H1 (cell line): ENCODE measurements around the gene KEL. TPM values are rescaled to one million over a fixed set of nuclear protein-coding genes. Genes with fewer than 3 reads are reported as not detected.
"Not testable (repeated sequence)": the region's sequence is repeated elsewhere in the genome, so short reads cannot be mapped to it uniquely, and the experiment has no call there.

Source experiments
- CTCF ChIA-PET: fragments of 300-600 bp; sonication (Branson Sonifier 250); formaldehyde crosslinking; loops from one replicate; lab custom pipeline; 2021; ENCODE audit not compliant: partially characterized antibody; lab: Charles Lee
- POLR2A ChIA-PET: fragments of 300-600 bp; sonication (Branson Sonifier 250); formaldehyde crosslinking; loops from one replicate; lab custom pipeline; 2021; ENCODE audit warnings: inconsistent platforms; ENCODE audit not compliant: partially characterized antibody; lab: Charles Lee
- DNase-seq, 2 experiments: peaks; one replicate each; pipeline versions ENCODE4 v3.0.0 to v3.0.0-alpha.2; 2010 to 2022; ENCODE audit warnings: low spot score in 2 of 2, low read depth in 1 of 2, mixed read lengths in 1 of 2
- FAIRE-seq: peaks from 2 replicates; lab custom pipeline; 2011; peaks lifted over from hg19 to GRCh38; lab: Jason Lieb, UNC
- H2AFZ ChIP-seq: 2 replicates; pipeline ENCODE4 v1.8.1; 2012; ENCODE audit warnings: low read length, inconsistent platforms
- H2AK5ac ChIP-seq: 2 replicates; pipeline ENCODE4 v1.6.1; 2013; ENCODE audit warnings: low read depth, low read length
- H2BK120ac ChIP-seq: replicated peaks from 2 replicates; pipeline ENCODE3; 2013; ENCODE audit warnings: low read depth, low read length, inconsistent platforms
- H2BK12ac ChIP-seq: 2 replicates; pipeline ENCODE4 v1.6.1; 2013; ENCODE audit warnings: low read depth, low read length
- H2BK15ac ChIP-seq: 2 replicates; pipeline ENCODE4 v1.6.1; 2013; ENCODE audit warnings: low read length
- H2BK20ac ChIP-seq: 2 replicates; pipeline ENCODE4 v1.6.1; 2013; ENCODE audit warnings: low read length
- H2BK5ac ChIP-seq: 2 replicates; pipeline ENCODE4 v1.6.1; 2013; ENCODE audit warnings: low read depth, low read length
- H3K14ac ChIP-seq: 2 replicates; pipeline ENCODE4 v1.6.1; 2013; ENCODE audit warnings: inconsistent platforms; ENCODE audit not compliant: insufficient read length
- H3K18ac ChIP-seq: 2 replicates; pipeline ENCODE4 v1.6.1; 2013; ENCODE audit warnings: low read length; ENCODE audit errors: extremely low read depth
- H3K23ac ChIP-seq: 2 replicates; pipeline ENCODE4 v1.6.1; 2013; ENCODE audit warnings: inconsistent platforms; ENCODE audit not compliant: insufficient read length
- H3K23me2 ChIP-seq: 2 replicates; pipeline ENCODE4 v1.6.1; 2013; ENCODE audit warnings: low read depth, low read length
- H3K27ac ChIP-seq: 2 replicates; pipeline ENCODE4 v1.6.1; 2011; ENCODE audit warnings: low read depth, low read length, inconsistent platforms
- H3K27me3 ChIP-seq, 4 experiments: replicated peaks in 1 of 4; 1 replicate in 1 of 4; 2 replicates in 3 of 4; pipeline versions ENCODE4 v1.6.1 to v1.8.1; 2011 to 2013; ENCODE audit warnings: low read length in 3 of 4, mild to moderate bottlenecking in 3 of 4, inconsistent platforms in 2 of 4, mixed read lengths in 2 of 4, moderate library complexity in 1 of 4; ENCODE audit not compliant: control insufficient read depth in 3 of 4, insufficient read depth in 3 of 4; ENCODE audit errors: extremely low read depth in 1 of 4
- H3K36me3 ChIP-seq, 4 experiments: 2 replicates each; pipeline versions ENCODE4 v1.6.1 to v1.8.1; 2011 to 2013; ENCODE audit warnings: mild to moderate bottlenecking in 4 of 4, low read length in 3 of 4, moderate library complexity in 2 of 4, control low read depth in 1 of 4, inconsistent platforms in 1 of 4; ENCODE audit not compliant: insufficient read depth in 4 of 4, control insufficient read depth in 2 of 4
- H3K4ac ChIP-seq: replicated peaks from 2 replicates; pipeline ENCODE3; 2013; ENCODE audit warnings: low read length, low read depth, mixed read lengths, inconsistent platforms; ENCODE audit not compliant: insufficient read length
- H3K4me1 ChIP-seq, 4 experiments: replicated peaks in 1 of 4; 1 replicate in 1 of 4; 2 replicates in 3 of 4; pipeline versions ENCODE4 v1.6.1 to v1.8.1; 2011 to 2013; ENCODE audit warnings: low read length in 3 of 4, inconsistent platforms in 2 of 4, mixed read lengths in 1 of 4; ENCODE audit not compliant: insufficient read depth in 4 of 4, control insufficient read depth in 3 of 4
- H3K4me2 ChIP-seq, 2 experiments: 2 replicates each; pipeline versions ENCODE4 v1.6.1 to v1.8.1; 2011 to 2013; ENCODE audit warnings: low read depth in 2 of 2, low read length in 2 of 2, control low read depth in 1 of 2, inconsistent platforms in 1 of 2, mild to moderate bottlenecking in 1 of 2; ENCODE audit not compliant: insufficient read depth in 1 of 2
- H3K4me3 ChIP-seq, 4 experiments: fragments of 200-600, 300-600 bp in 1 of 4; sonication (generic), shearing (Covaris generic), sonication (Bioruptor Twin) in 1 of 4; 2 replicates each; pipeline versions ENCODE4 v1.5.1 to v1.8.1; 2011 to 2016; ENCODE audit warnings: low read length in 4 of 4, low read depth in 3 of 4, control low read depth in 2 of 4, inconsistent platforms in 2 of 4, mild to moderate bottlenecking in 2 of 4, mixed read lengths in 1 of 4, moderate library complexity in 1 of 4; ENCODE audit not compliant: insufficient read depth in 2 of 4; ENCODE audit errors: extremely low read depth in 1 of 4
- H3K56ac ChIP-seq: replicated peaks from 2 replicates; pipeline ENCODE3; 2013; ENCODE audit warnings: low read depth, mild to moderate bottlenecking, mixed read lengths, low read length, inconsistent platforms; ENCODE audit not compliant: insufficient read length
- H3K79me1 ChIP-seq: 2 replicates; pipeline ENCODE4 v1.6.1; 2013; ENCODE audit warnings: low read depth, low read length, control low read depth
- H3K79me2 ChIP-seq, 2 experiments: 2 replicates each; pipeline versions ENCODE4 v1.6.1 to v1.8.1; 2012 to 2013; ENCODE audit warnings: low read length in 2 of 2, mild to moderate bottlenecking in 2 of 2, inconsistent platforms in 1 of 2; ENCODE audit not compliant: insufficient read depth in 2 of 2, control insufficient read depth in 1 of 2
- H3K9ac ChIP-seq, 4 experiments: replicated peaks in 1 of 4; 1 replicate in 1 of 4; 2 replicates in 3 of 4; pipeline versions ENCODE4 v1.6.1 to v1.8.1; 2011 to 2013; ENCODE audit warnings: low read depth in 3 of 4, low read length in 3 of 4, control low read depth in 2 of 4, mild to moderate bottlenecking in 2 of 4, moderate library complexity in 2 of 4, inconsistent platforms in 1 of 4; ENCODE audit errors: extremely low read depth in 1 of 4
- H3K9me3 ChIP-seq, 2 experiments: 2 replicates each; pipeline versions ENCODE4 v1.6.1 to v1.8.1; 2012 to 2013; ENCODE audit warnings: mild to moderate bottlenecking in 2 of 2, moderate library complexity in 2 of 2, control low read depth in 1 of 2, inconsistent platforms in 1 of 2, low read depth in 1 of 2, low read length in 1 of 2, mixed read lengths in 1 of 2; ENCODE audit not compliant: insufficient read depth in 2 of 2
- H4K20me1 ChIP-seq, 2 experiments: replicated peaks in 1 of 2; 2 replicates each; pipeline versions ENCODE3 to v1.8.1; 2011 to 2013; ENCODE audit warnings: inconsistent platforms in 2 of 2, low read length in 2 of 2, mild to moderate bottlenecking in 1 of 2; ENCODE audit not compliant: insufficient read depth in 2 of 2, control insufficient read depth in 1 of 2
- H4K5ac ChIP-seq: 2 replicates; pipeline ENCODE4 v1.6.1; 2013; ENCODE audit warnings: low read length, low read depth, mixed read lengths, inconsistent platforms; ENCODE audit not compliant: insufficient read length
- H4K8ac ChIP-seq: 2 replicates; pipeline ENCODE4 v1.8.0; 2013; ENCODE audit warnings: mild to moderate bottlenecking, moderate library complexity, low read length, inconsistent platforms; ENCODE audit not compliant: insufficient read depth; ENCODE audit errors: extremely low read depth
- H4K91ac ChIP-seq: replicated peaks from 2 replicates; pipeline ENCODE3; 2013; ENCODE audit warnings: low read length, mixed read lengths, inconsistent platforms; ENCODE audit not compliant: insufficient read length
- KDM1A ChIP-seq: fragments of 200-600, 300-600 bp; sonication (generic); IDR thresholded peaks from 2 replicates; pipeline ENCODE4 v1.7.1; 2016; ENCODE audit warnings: mild to moderate bottlenecking, low read length, borderline replicate concordance
- WGBS, 2 experiments: shearing (Covaris generic) in 1 of 2; methylation state at CpG; one replicate each; pipeline versions ENCODE4 v1.1.6 to v1.1.7; 2013 to 2015; ENCODE audit warnings: low lambda C conversion rate in 2 of 2, mixed read lengths in 2 of 2, inconsistent platforms in 1 of 2, low coverage in 1 of 2, missing lambda C conversion rate in 1 of 2; ENCODE audit not compliant: insufficient replicate concordance in 2 of 2, insufficient coverage in 1 of 2, insufficient read length in 1 of 2; ENCODE audit errors: extremely low coverage in 1 of 2, missing lambda C conversion rate in 1 of 2; 5-methylcytosine and 5-hydroxymethylcytosine counted together
- polyA plus RNA-seq, 7 experiments: library from polyadenylated mRNA; depleted of rRNA in 3 of 7; stranded (reverse) in 5 of 7; unstranded in 2 of 7; fragments of >200 nt in 5 of 7; fragments of 200-250 nt in 2 of 7; gene quantifications; 1 replicate in 5 of 7; 2 replicates in 1 of 7; 4 replicates in 1 of 7; pipeline versions ENCODE4 v1.2.1 to v1.2.3, GENCODE V29; 2011 to 2013; ENCODE audit warnings: missing spikeins in 2 of 7, mixed read lengths in 2 of 7
- total RNA-seq: library from RNA; stranded (reverse); fragmentation: NEBNext Ultra II Directional; extraction: Animal tissue kit (Norgen Biotek cat#: 25700); gene quantifications from 2 replicates; pipeline ENCODE4 v1.2.1, GENCODE V29; 2021

Gene KEL
- total and polyA plus RNA-seq, 2 of the 8 experiments (the other 6 are each of a cell fraction or from before 2014, with no cell fraction given): 1.8 to 1.9 TPM

DNA sequence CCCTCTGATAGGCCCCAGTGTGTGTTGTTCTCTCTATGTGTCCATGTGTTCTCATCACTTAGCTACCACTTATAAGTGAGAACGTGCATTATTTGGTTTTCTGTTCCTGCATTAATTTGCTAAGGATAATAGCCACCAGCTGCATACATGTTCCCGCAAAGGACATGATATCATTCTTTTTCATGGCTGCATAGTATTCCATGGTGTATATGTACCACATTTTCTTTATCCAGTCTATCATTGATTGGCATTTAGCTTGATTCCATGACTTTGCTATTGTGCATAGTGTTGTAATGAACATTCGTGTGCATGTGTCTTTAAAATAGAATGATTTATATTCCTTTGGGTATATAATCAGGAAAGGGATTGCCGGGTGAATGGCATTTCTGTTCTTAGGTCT lies 16.2 kb upstream of the KEL start:
- H3K4me1 ChIP-seq, H3K56ac ChIP-seq, H3K14ac ChIP-seq, H2BK12ac ChIP-seq, H3K9me3 ChIP-seq, H3K23me2 ChIP-seq, POLR2A ChIA-PET, H4K91ac ChIP-seq, DNase-seq, H2BK120ac ChIP-seq, H4K8ac ChIP-seq, H3K18ac ChIP-seq, H3K4me2 ChIP-seq, H3K9ac ChIP-seq, H3K4me3 ChIP-seq, H3K79me1 ChIP-seq, H3K27ac ChIP-seq, H3K36me3 ChIP-seq, H2AK5ac ChIP-seq, H4K5ac ChIP-seq, H2BK20ac ChIP-seq, H2BK5ac ChIP-seq, H2BK15ac ChIP-seq, H3K27me3 ChIP-seq, FAIRE-seq, H3K4ac ChIP-seq, H2AFZ ChIP-seq, H4K20me1 ChIP-seq, H3K79me2 ChIP-seq, H3K23ac ChIP-seq: not testable (repeated sequence)
- peak; percentile 44; the same call in 1 of the 2 replicates for TF ChIP-seq KDM1A
- 88% methylated on average over 4 of the region's 4 CpGs; no CpG with 5 or more reads in 1 of the 2 experiments for WGBS, 2 experiments
- CTCF ChIA-PET: interaction anchor here (1.9 kb wide), 1 partner anchor 262 kb away, joined by 5 read pairs; no protein-coding TSS in a partner anchor
